HG03066 (cell line): ENCODE measurements around the gene GCNT4.
"Not testable (repeated sequence)": the region's sequence is repeated elsewhere in the genome, so short reads cannot be mapped to it uniquely, and the experiment has no call there.

Experiments
- ATAC-seq: cut with Tn5 transposase; IDR thresholded peaks from one replicate; pipeline ENCODE4 v1.9.1; 2021; ENCODE audit warnings: low read depth; ENCODE audit not compliant: unreplicated experiment

The GCNT4 gene

GRCh38 chr5:75052192-75053053, at the start of gene GCNT4:
Gene GCNT4, minus strand, starts transcription at chr5:75052558. Its CDS starts 22,521 bp downstream, at chr5:75030037.
- no peak for ATAC-seq

- not testable (repeated sequence) for ATAC-seq
These were observed 43.6 kb upstream of the GCNT4 start for GRCh38 chr5:75095956-75096355.

GRCh38 chr5:75091597-75091996, 39.2 kb upstream of the GCNT4 start:
- no peak for ATAC-seq

GRCh38 chr5:75089662-75090061, 37.3 kb upstream of the GCNT4 start:
- no peak for ATAC-seq

- no peak for ATAC-seq
These were observed 36.8 kb upstream of the GCNT4 start for GRCh38 chr5:75089137-75089536.

- ATAC-seq = no peak
These were observed 36.3 kb upstream of the GCNT4 start for GRCh38 chr5:75088648-75089047.

- no peak for ATAC-seq
These were observed 29.2 kb upstream of the GCNT4 start for GRCh38 chr5:75081510-75081909.

- ATAC-seq = not testable (repeated sequence)
These were observed 27.0 kb upstream of the GCNT4 start for GRCh38 chr5:75079346-75079745.

GRCh38 chr5:75078027-75078426, 25.7 kb upstream of the GCNT4 start:
- ATAC-seq = no peak

GRCh38 chr5:75072061-75072460, 19.7 kb upstream of the GCNT4 start:
- ATAC-seq = no peak

GRCh38 chr5:75071100-75071499, 18.7 kb upstream of the GCNT4 start:
- no peak for ATAC-seq

GRCh38 chr5:75067434-75067833, 15.1 kb upstream of the GCNT4 start:
- ATAC-seq = no peak

GRCh38 chr5:75062925-75063531, 10.7 kb upstream of the GCNT4 start:
- ATAC-seq = no peak

- no peak for ATAC-seq
These were observed 7.7 kb upstream of the GCNT4 start for GRCh38 chr5:75059912-75060545.

GRCh38 chr5:75058986-75059535, 6.7 kb upstream of the GCNT4 start:
- ATAC-seq = no peak

GRCh38 chr5:75057561-75057960, 5.2 kb upstream of the GCNT4 start:
- ATAC-seq = no peak

GRCh38 chr5:75055727-75056144, 3.4 kb upstream of the GCNT4 start:
- ATAC-seq = no peak

GRCh38 chr5:75054134-75054930, 2.0 kb upstream of the GCNT4 start:
- no peak for ATAC-seq

GRCh38 chr5:75053304-75054133, 1.2 kb upstream of the GCNT4 start:
- no peak for ATAC-seq

GRCh38 chr5:75053054-75053303, 621 bp upstream of the GCNT4 start:
- no peak for ATAC-seq
